Neural cell (in vitro differentiated cells): ENCODE data around the gene CLEC20A.

Source experiments
- RAD21 ChIP-seq: fragments of 450-650 bp; conservative IDR thresholded peaks from 2 replicates; pipeline ENCODE4 v1.6.1; 2014; ENCODE audit warnings: antibody characterized with exemption, mild to moderate bottlenecking, moderate library complexity
- TF ChIP-seq, protein P1 (sequence below): fragments of 450-650 bp; IDR thresholded peaks from 2 replicates; pipeline ENCODE4 v1.5.1; 2014; ENCODE audit warnings: antibody characterized with exemption, mild to moderate bottlenecking, moderate library complexity; ENCODE audit not compliant: poor library complexity, severe bottlenecking

DNA sequence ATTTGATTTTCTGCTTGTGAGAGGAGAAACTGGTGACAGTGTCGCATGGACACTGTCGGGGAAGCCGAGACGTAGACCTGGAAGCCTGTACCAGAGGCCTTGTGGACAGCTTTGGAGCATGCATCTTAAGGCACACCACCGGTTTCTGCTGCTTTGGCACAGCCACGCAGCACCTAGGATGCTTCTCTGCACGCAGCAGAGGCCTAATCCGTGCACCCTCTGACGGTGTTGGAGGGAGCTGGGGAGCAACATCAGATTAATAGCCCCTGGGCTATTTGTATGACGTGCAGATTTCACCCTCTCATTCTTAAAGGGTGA is 46.5 kb upstream of the CLEC20A start:
- TF ChIP-seq, protein P1, sequence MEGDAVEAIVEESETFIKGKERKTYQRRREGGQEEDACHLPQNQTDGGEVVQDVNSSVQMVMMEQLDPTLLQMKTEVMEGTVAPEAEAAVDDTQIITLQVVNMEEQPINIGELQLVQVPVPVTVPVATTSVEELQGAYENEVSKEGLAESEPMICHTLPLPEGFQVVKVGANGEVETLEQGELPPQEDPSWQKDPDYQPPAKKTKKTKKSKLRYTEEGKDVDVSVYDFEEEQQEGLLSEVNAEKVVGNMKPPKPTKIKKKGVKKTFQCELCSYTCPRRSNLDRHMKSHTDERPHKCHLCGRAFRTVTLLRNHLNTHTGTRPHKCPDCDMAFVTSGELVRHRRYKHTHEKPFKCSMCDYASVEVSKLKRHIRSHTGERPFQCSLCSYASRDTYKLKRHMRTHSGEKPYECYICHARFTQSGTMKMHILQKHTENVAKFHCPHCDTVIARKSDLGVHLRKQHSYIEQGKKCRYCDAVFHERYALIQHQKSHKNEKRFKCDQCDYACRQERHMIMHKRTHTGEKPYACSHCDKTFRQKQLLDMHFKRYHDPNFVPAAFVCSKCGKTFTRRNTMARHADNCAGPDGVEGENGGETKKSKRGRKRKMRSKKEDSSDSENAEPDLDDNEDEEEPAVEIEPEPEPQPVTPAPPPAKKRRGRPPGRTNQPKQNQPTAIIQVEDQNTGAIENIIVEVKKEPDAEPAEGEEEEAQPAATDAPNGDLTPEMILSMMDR: no peak
- no peak for TF ChIP-seq RAD21
